NCI-H1417 (cell line): Measurements from ENCODE around the gene CNTNAP4.

Experiments used
- DNase-seq, 3 experiments: peaks; one replicate each; lab custom pipeline; 2025; lab: John Stamatoyannopoulos, UW

The CNTNAP4 gene

DNA sequence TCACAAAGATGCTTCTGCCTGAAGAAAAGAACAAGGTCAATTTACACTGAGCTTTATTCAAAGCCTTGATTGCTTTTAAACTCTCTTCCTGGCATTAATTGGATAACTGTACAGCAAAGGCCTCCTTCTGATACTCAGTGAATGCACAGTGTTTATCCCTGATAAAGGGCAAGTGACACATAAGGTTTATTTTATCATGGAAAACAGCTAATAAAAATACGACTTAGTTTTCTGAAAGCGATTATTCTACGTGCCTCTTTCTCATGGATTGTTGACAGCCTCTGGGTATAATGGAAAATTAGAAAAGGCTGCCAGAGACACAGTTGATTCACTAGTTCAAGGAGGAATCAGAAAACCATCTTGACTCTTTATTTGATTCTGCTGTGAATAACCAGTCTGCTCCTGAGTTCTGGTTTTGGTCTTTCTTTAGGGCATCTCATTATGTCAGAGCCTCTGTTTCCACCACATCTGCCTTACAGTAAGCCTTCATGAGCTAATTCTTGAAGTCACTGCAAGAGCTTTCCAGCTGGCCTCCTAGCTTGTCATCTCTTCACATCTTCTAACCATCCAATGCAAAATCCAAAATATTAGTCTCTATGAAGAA, 212.9 kb downstream of the CNTNAP4 start:
- no peak for DNase-seq

DNA sequence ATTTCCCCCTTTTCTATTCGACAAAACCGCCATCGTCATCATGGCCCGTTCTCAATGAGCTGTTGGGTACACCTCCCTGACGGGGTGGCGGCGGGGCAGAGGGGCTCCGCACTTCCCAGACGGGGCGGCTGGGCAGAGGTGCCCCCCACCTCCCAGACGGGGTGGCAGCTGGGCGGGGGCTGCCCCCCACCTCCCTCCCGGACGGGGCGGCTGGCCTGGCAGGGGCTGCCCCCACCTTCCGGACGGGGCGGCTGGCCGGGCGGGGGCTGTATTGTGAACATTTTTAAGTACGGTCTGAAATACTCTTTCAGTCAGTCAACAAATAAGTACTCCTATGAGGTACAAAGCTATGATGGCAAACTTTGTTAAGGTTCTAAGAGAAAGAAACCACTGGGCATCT, 222.8 kb downstream of the CNTNAP4 start:
- no peak for DNase-seq

DNA sequence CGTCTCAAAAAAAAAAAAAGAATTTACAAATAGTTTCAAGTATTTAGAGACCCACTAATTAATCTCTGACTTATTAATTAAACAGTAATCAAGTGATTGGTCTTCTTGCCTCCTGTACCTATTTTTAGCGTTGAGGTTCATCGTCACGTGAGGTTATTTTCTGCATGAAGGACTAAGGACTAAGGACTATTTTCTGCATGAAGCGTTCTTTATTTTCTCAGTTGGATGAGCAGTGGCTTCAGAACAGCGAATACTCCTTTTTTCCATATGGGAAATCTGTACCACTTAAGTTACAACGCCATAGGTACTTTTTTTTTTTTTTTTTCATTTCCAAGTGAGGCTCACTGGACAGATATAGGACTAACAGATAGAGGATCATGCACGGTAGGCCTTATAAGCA, 224.9 kb downstream of the CNTNAP4 start:
- DNase-seq, result no peak

DNA sequence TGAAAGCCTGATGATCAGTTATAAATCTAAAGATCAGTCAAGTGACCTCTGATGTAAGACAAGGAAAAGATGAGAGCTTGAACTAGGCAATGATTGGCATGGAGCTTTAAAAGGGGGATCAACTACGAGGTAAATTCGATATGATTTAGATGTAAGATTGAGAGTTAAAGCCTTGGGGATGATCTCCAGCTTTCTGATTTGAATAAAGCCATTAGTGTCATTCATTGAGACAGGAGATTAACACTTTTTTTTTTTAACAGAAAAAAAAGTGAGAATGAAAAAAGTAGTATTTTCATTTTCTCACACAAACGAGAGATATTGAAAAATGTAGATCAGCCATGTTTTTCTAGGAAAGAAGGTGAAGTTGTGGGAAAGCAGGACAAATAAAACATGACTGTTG, 225.4 kb downstream of the CNTNAP4 start:
- no peak for DNase-seq

DNA sequence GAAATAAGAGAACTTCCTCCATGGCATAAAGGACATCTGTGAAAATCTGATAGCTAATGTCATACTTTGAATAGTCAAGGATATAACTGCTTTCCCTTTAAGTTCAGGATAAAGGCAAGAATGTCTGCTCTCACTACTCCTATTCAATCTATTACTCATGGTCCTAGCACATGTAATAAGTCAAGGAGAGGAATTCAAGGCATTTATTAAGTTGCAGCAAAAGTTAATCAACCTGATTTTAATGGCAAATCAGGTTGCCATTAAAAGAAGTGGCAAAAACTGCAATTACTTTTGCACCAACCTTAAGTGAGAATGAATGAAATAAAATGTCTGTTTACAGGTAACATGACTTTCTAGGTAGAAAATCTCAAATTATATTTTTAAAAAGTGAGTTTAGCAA, 225.9 kb downstream of the CNTNAP4 start:
- no peak for DNase-seq

DNA sequence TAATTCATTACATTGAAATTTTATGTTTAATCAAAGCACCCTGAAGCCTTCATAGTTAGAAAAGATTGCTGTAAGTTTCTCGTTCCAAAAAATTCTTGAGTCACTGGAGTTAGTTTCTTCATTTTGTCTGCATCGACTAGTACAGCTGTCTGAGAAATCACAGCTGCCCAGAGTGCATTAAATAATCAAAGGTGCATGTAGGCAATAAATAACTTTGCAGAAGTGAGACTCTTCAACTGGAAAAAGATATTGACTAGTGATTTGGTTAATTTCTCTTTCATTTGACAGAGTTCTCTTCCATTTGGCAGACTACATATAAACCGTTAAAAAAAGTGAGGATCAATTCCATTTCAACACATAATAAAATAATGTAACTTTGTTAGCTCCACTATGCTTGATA, 234.0 kb downstream of the CNTNAP4 start:
- no peak for DNase-seq

DNA sequence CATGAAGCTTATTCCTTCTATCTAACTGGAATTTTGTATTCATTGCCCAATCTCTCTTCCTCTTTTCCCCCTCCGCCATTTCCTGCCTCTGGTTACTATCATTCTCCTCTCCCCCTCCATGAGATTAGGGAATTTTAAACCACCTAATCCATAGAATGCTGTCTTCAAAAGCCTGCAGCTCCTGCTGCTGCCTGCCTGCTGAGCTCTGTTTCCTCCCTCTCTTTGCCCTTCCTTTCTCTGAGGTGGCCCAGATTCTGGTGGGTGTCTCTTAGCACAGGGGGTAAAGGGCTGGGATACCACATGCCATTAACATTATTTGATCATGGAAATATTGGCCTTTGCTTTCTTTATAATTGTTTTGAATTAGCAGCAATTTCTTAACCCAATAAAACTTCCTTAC, 241.6 kb downstream of the CNTNAP4 start:
- no peak for DNase-seq

DNA sequence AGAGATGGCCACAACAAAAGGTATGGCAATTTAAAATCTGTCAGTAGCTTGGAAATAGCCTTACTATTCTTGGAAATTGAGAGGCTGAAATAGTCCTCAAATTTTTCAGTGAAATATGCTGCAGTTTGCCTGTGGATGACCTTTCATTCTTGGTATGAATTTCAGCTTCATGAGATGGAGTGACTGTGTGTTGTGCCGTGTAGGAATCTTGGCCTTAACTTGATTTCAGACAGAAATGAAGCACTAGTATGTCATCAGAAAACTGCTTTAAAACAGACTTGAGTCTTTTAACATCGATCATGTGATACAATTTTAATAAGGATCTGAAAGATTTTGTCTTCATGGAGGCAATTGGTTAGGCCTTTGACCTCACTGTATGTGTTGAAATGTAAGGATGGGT, 247.2 kb downstream of the CNTNAP4 start:
- DNase-seq, result no peak

DNA sequence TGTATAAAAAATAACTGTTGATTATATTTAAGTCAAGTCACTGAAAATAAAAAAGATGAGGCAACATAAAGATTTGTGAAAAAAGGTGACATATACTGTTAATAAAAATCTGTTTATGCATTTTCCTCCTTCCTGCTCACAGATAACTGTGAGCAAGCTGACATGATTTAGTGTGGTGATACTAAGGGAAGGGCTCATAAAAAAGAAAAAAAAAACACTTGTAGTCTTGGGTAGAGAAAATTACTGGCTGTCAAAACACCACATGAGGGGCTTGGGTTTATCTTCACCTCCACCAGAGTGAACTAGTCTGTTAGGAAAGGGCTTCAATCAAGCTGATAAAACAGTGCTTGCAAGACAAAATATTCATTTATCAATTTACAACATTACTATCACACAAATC, 247.6 kb downstream of the CNTNAP4 start:
- DNase-seq, result peak in 1 of 3 experiments; percentile 38

DNA sequence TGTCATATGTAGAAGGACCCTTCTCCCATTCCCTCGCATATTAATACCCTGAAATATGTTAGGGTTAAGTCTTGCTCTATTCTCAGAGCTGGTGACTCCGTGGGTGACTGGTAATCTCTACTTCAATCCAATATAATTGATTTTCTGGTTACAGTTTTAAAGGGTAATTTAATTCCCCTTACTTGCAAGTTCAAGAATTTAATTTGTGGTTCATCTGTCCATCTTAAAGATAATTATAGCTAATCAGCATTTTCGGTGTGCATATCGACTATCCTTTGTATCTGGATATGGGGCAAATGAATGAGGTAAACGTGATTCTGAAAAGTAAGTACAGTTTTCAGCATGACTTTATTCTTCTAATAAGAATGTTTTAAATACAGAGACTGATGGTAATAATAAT, 250.0 kb downstream of the CNTNAP4 start:
- DNase-seq, result no peak

DNA sequence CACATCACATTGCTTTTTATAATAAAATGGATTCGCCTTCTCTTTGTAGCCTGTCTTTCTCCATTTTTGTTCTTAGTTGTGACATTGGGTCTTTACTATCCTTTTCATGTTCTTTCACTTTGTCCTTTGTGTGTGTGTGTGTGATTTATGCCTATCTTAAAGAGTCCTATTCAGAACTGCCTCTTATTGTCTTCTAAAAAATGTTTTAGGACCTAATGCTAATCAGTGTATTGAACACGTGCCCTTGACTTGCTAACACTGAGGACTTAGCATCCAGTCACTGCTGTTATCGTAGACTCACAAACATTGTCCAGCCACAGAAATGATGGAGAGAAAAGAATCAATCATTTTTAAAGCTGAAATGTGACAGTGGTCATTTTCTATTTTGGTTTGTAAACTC, 251.9 kb downstream of the CNTNAP4 start:
- DNase-seq, result no peak

DNA sequence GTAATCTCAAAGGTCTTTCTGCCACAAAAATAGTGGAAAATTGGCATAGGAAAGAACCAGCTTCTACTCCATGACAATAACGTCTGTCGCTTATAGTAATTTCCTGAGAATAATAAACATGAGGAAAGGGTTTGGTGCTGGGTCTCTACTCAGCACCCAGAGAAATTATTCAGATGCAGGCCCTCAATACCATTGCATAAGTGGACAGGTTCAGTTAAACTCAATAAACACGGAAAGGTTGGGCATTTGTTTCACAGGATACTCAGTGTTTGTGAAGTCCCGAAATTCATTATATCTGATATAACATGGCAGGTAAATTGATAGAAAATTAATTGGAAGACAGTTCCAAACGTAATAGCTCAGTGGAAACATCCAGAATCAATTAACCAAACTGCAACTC, 254.0 kb downstream of the CNTNAP4 start:
- no peak for DNase-seq

DNA sequence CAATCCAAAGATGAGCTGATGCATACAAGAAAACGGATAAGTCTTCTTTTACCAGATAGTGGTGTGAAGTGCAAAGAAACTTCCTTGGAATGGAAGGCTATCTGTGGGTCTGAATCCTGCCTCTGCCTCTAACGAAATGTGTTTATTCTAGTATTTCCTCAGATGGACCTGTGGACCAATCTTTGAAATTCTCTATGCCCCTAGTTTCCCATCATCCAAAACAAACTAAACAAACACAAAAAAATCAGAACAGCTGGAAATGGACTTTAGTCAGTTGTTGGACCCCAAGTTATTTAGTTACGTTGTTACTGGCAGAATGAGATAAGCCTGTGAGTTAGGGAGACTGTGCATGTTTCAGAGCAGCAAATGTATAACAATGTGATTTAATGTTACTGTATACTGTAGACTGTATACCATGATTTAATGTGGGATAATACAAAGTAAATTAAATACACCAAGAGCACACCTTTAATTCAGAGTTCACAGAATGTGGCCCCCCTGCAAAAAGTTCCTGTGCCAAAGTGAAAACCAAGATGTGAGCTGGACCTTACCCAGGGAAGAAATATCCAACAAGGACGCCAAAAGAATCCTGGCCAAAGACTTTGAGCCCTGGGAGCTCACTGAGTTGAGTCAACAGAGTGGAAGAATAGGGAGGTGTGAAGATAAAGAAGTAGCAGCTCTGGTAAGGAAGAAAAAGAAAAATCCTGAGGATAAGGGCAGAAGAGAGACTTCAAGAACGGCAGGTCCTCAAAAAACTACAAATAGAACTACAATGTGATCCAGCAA, 255.2 kb downstream of the CNTNAP4 start:
- no peak for DNase-seq

DNA sequence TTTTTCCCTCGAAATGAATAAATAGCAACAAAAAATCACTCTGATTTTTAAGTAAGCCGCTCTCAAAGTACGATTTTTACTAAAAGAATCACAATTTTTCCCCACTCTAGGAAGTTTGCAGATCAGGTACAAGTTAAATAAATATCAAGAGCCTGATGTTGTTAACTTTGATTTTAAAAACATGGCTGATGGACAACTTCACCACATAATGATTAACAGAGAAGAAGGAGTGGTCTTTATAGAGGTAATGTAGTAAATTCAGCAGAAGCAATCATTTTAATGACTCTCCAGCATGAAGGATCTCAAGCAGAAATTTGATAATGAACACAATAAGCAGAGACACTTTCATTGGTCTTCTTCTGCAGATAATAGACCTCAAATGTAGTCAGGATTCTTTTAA, 262.4 kb downstream of the CNTNAP4 start:
- DNase-seq, result no peak

DNA sequence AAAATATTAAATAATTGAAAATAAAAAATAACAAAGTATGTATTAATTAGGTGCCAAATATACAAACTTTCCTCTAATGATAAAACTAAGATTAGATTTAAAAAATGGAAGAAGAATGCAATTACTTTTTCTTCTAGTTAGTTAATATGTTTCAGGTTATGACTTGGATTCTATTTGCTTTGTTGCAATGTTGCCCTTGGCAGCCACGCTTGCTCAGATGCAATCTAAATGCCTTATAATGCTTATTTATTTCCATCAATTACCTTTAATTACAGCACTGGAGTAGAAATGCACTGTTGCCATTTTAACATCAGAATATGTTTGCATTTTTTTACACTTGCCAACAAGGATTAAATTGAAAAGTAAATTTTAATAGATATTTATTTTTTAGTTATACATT, 263.9 kb downstream of the CNTNAP4 start:
- DNase-seq, result no peak

DNA sequence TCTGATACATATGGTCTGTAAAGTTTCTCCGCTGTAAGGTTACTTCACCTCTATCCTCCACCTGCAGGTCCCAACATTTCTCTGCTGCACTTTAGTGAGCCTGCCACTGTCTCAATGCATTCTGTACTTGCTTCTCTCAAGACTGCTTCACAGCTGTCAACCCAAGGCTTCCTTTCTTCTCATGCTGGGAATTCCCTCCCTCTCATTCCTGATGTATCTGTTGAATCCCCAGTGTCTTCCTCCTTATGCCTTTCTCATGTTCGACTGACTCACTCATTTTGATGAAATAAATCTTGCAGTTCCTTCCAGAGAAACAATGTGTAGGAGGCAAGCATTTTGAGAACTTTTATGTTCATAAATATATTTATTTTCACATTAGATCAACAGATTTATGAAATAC, 288.3 kb downstream of the CNTNAP4 start:
- DNase-seq, result no peak

DNA sequence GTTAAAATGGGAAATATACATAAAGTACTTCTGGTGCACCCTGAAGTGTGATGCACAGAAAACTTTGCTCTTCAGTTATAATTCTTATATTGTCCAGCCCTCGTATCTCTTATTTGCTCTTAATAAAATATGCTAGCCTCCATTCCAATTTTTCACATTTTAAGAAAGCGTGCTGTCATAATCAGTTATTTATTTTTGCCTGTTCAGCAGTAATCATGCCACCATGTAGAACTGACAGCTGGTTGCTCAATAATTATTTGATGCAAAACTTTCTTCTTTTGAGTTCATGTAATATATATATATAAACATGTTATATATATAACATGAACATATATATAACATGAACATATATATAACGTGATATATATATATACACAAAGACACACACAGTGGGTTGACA, 294.6 kb downstream of the CNTNAP4 start:
- DNase-seq, result no peak

DNA sequence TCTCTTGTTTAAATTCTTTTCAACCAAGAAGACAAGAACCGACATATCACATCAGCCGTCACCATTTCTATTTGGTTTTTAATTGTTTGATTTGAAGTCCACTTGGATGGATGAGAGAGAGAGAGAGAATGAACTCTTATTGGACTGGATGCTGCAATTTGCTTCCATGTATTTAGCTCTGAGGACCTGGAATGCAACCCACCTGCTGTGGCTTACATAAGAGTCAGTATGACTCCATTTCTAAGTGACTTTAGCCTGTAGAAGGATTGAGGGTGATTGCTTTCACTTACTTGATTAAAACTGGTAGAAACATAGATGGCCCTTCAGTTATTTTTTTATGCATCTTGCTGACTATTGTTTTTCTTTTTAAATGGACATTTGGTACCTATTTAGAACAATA, 296.1 kb downstream of the CNTNAP4 start:
- peak in 1 of 3 experiments; percentile 11 for DNase-seq

DNA sequence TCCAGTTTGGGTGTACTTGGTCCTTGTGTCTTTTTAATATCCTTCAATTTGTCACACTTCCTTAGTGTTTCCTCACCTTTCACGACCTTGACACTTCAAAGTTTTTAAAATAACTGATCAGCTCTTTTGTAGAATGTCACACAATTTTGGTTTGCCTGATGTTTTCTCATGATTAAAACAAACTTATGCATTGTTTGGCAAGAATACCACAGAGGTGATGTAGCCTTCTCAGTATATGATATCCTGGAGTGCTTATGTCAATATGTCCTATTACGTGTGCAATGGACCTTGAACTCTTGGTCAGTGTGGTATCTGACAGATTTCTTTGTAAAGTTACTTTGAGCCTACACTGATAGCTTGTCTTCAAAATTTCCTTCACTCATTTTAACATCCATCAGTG, 297.4 kb downstream of the CNTNAP4 start:
- no peak for DNase-seq

DNA sequence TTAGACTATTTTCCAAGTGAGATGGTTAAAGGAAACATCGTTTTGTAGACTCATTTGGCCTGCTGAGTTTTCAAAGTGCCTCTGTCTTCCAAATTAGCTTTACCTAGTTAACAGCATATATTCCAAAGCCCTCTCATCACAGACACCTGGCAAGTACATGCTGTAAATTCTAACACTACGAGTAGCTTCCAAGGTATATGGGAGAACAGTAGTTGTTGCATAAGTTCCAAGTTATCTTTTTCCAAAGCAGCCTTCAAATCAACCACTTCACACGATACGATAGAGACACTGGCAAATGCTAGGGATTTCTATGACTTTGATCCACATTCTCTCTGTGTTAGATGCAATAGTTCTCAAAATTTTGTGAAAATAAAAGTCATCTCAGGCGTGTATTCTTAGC, 299.3 kb downstream of the CNTNAP4 start:
- no peak for DNase-seq

DNA sequence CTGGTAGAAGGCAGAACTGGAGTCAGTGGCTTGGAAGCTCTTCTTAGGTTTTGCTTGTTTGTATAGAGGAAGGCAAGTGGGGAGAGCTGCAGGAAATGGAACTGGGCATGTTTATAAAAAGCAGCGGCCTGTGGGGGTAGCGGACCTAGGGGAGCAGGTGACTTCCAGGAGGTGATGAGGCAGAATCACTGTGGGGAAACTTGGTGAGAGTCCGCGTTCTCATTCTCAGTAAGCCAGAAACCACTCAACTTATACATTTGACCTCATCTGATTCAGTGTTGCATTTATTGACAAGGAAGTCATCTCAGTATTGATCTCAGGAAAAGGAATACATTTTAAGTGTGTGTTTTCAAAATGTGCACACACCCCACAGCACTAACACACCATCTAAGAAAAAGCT, 299.8 kb downstream of the CNTNAP4 start:
- no peak for DNase-seq

DNA sequence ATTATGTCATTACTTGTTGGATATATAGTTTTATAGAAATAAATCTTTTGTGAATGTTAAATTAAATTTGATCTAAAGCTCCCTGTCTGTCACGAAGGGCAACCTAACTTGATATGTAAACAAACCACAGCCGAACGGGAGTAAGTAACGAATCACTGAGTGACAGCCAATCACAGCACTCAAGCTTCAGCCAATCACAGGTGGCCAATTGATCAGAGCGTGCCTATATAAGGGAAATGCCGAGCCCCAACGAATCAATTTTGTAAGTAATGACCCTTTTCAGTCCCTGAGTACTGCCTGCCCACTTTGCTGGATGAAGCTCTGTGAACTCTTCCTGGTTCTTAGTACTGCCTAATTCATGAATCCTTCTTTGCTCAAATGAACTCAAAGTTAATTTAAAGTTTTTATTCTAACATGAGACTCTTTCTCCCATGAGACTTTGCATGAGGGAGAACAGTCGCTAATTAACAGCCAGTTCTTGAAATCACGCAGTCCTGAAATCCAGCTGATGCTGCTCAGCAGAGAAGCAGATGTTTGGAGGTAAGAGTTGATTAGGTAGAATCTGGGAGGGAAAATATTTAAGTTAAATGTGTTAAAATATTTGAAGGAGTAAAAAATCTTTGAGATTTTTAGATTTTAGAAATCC, 302.2 kb downstream of the CNTNAP4 start:
- DNase-seq, result no peak

DNA sequence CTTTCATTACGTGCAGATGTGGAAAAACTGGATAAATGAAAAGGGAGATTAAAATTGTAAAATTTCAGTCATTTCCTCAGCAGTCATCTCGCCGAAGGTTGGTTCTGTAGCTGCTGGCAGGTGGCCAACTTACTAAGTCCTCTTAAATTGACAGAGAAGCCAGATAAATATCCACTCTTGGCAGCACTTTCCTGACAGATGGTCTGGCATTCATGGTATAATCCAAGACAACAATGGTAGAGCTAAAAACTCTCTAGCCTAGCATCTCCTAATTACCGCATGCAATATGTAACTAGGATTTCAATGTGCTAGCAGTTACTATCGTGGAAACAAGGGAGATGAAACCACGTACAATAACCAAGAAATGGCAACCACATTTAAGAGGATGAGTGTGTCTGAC, 306.3 kb downstream of the CNTNAP4 start:
- DNase-seq, result peak; percentile 63 to 91 (median 86)
